ENCODE measurements around the gene VPS35. TPM values are rescaled to one million over a fixed set of nuclear protein-coding genes. Genes with fewer than 3 reads are reported as not detected.

Gene VPS35
- total and polyA plus RNA-seq, 2 of the 13 experiments (the other 11 are each of a cell fraction or from before 2014, with no cell fraction given), result 30.7 to 136 TPM

- peaks cover 50% of the 10 kb centered on the region for H4K20me1 ChIP-seq (ENCODE audit: insufficient read depth, low read length)
- H3K27me3 ChIP-seq (ENCODE audit: control insufficient read depth in 1 of 2, insufficient read depth in 2 of 2, low read length in 2 of 2), result no peaks in the 10 kb centered on the region; a peak in 1 of 5 replicates
- in situ Hi-C loops (cut with HindIII; ENCODE audit: extremely low pct_ligation_motif_present, low pct_unique_long_range_greater_than_20kb) (loop anchor here (5.0 kb wide), 1 partner anchor 115 kb away; no protein-coding TSS in a partner anchor), intact Hi-C loops (cut with micrococcal nuclease; ENCODE audit: unreplicated experiment) (loop anchor here (5.0 kb wide), 1 partner anchor 115 kb away; no protein-coding TSS in a partner anchor)
- peak overlapping the region; percentile 87; the same call in 1 of the 2 replicates for H3K9ac ChIP-seq (ENCODE audit: insufficient read depth, low read depth, low read length)
- H3K4me1 ChIP-seq (ENCODE audit: insufficient read depth, low read length), result peaks cover 73% of the 10 kb centered on the region
- POLR2A ChIA-PET, result no interaction called here
- H3K27ac ChIP-seq (ENCODE audit: extremely low read length, insufficient read depth, low read length), result peak overlapping the region; percentile 6
- H2AFZ ChIP-seq (ENCODE audit: low read length), result no peak overlapping the region
- no peaks in the 10 kb centered on the region for H3K9me3 ChIP-seq (ENCODE audit: low read length)
- BruUV-seq (replicated peaks), result no TSS peak
- no peak for DNase-seq (ENCODE audit: low spot score)
- no peaks in the 10 kb centered on the region for H3K36me3 ChIP-seq (replicated peaks in 1 of 2; ENCODE audit: control insufficient read depth in 1 of 2, insufficient read depth in 2 of 2, low read length in 2 of 2)
- FAIRE-seq, result no peak
- H3K79me2 ChIP-seq (ENCODE audit: insufficient read depth, low read length), result peaks cover 89% of the 10 kb centered on the region
- CTCF ChIA-PET (ENCODE audit: low intra/inter-chr PET ratio, low total read pairs), result interaction anchor here (2.6 kb wide), 1 partner anchor 13 kb away, joined by 21 read pairs; no protein-coding TSS in a partner anchor
- peak overlapping the region; percentile 85 to 96 (median 92) for H3K4me3 ChIP-seq (replicated peaks in 1 of 3; ENCODE audit: insufficient read depth in 1 of 3, low read depth in 2 of 3, low read length in 3 of 3)
- H3K4me2 ChIP-seq (ENCODE audit: low read depth, low read length), result peak overlapping the region; percentile 86
- ATAC-seq, result no peak
- WGBS (ENCODE audit: low lambda C conversion rate), result 28% methylated on average over 5 of the region's 5 CpGs
- TF ChIP-seq ZSCAN21 (CRISPR knock-in tag; IDR thresholded peaks at IDR 0.05; ENCODE audit: borderline replicate concordance) (0 out of 2 replicates have a peak, but pooled peaks have one; percentile 34), NCOA1 (CRISPR knock-in tag; IDR thresholded peaks at IDR 0.05) (no peak), ZNF558 (CRISPR knock-in tag; IDR thresholded peaks at IDR 0.05; ENCODE audit: borderline replicate concordance) (no peak), ZNF501 (CRISPR knock-in tag; IDR thresholded peaks at IDR 0.05) (no peak), ZFP91 (CRISPR knock-in tag; IDR thresholded peaks at IDR 0.05; ENCODE audit: borderline replicate concordance) (no peak), MAFF (IDR thresholded peaks at IDR 0.05; ENCODE audit: low read depth, low read length) (peak; percentile 83), SAP130 (CRISPR knock-in tag; IDR thresholded peaks at IDR 0.05; ENCODE audit: low read depth) (peak; percentile 22; the same call in 1 of the 2 replicates), TOPORS (CRISPR knock-in tag; IDR thresholded peaks at IDR 0.05) (no peak), HDAC1 (CRISPR knock-in tag; IDR thresholded peaks at IDR 0.05) (0 out of 2 replicates have a peak, but pooled peaks have one; percentile 27), DMAP1 (CRISPR knock-in tag; IDR thresholded peaks at IDR 0.05) (0 out of 2 replicates have a peak, but pooled peaks have one; percentile 32), SRSF4 (IDR thresholded peaks at IDR 0.05; ENCODE audit: low read depth, low read length, poor library complexity, severe bottlenecking) (no peak), SOX13 (IDR thresholded peaks at IDR 0.05) (no peak), SOX13 (CRISPR knock-in tag; conservative IDR thresholded peaks at IDR 0.05 in 1 of 2, IDR thresholded peaks at IDR 0.05 in 1 of 2) (peak in 1 of 2 experiments; percentile 69; a peak in 2 of 4 replicates), SOX5 (CRISPR knock-in tag; IDR thresholded peaks at IDR 0.05; ENCODE audit: borderline replicate concordance) (peak; percentile 46; the same call in 1 of the 2 replicates), ZNF619 (CRISPR knock-in tag; IDR thresholded peaks at IDR 0.05) (no peak), ZNF225 (CRISPR knock-in tag; IDR thresholded peaks at IDR 0.05) (no peak), SMARCE1 (IDR thresholded peaks at IDR 0.05; ENCODE audit: borderline replicate concordance) (no peak), KMT2B (CRISPR knock-in tag; IDR thresholded peaks at IDR 0.05) (0 out of 2 replicates have a peak, but pooled peaks have one; percentile 39), TP53 (CRISPR knock-in tag; conservative IDR thresholded peaks at IDR 0.05) (no peak), CHD2 (IDR thresholded peaks at IDR 0.05; ENCODE audit: low read depth, low read length) (no peak), ZNF317 (CRISPR knock-in tag; IDR thresholded peaks at IDR 0.05) (peak; percentile 71; the same call in 1 of the 2 replicates), GFI1 (CRISPR knock-in tag; IDR thresholded peaks at IDR 0.05; ENCODE audit: borderline replicate concordance) (no peak)
- TF ChIP-seq, protein P1, sequence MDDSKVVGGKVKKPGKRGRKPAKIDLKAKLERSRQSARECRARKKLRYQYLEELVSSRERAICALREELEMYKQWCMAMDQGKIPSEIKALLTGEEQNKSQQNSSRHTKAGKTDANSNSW (CRISPR knock-in tag; IDR thresholded peaks at IDR 0.05; ENCODE audit: borderline replicate concordance), result no peak
- TF ChIP-seq, protein P2, sequence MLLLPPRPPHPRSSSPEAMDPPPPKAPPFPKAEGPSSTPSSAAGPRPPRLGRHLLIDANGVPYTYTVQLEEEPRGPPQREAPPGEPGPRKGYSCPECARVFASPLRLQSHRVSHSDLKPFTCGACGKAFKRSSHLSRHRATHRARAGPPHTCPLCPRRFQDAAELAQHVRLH (CRISPR knock-in tag; IDR thresholded peaks at IDR 0.05; ENCODE audit: borderline replicate concordance, low read depth), result no peak
These were observed 2.0 kb downstream of the VPS35 start for GRCh38 chr16:46686815-46687473.
